HPDE6-E6E7 (cell line): ENCODE data around the gene KRT80.
"Not testable (repeated sequence)": the region's sequence is repeated elsewhere in the genome, so short reads cannot be mapped to it uniquely, and the experiment has no call there.

Experiments used
- DNase-seq: peaks from one replicate; pipeline ENCODE4 v3.0.0; 2011; ENCODE audit warnings: missing footprints; ENCODE audit errors: extremely low spot score

The KRT80 gene

GRCh38 chr12:52191841-52192791, at the start of gene KRT80:
Gene KRT80 (minus strand): TSS chr12:52192014. CDS start chr12:52191902, 112 bp downstream.
- DNase-seq: peak; percentile 98

- DNase-seq: no peak
Measured at GRCh38 chr12:52241205-52241842, 49.5 kb upstream of the KRT80 start.

- not testable (repeated sequence) for DNase-seq
Measured at GRCh38 chr12:52240247-52240646, 48.4 kb upstream of the KRT80 start.

GRCh38 chr12:52239767-52240166, 48.0 kb upstream of the KRT80 start:
- DNase-seq: no peak

DNA sequence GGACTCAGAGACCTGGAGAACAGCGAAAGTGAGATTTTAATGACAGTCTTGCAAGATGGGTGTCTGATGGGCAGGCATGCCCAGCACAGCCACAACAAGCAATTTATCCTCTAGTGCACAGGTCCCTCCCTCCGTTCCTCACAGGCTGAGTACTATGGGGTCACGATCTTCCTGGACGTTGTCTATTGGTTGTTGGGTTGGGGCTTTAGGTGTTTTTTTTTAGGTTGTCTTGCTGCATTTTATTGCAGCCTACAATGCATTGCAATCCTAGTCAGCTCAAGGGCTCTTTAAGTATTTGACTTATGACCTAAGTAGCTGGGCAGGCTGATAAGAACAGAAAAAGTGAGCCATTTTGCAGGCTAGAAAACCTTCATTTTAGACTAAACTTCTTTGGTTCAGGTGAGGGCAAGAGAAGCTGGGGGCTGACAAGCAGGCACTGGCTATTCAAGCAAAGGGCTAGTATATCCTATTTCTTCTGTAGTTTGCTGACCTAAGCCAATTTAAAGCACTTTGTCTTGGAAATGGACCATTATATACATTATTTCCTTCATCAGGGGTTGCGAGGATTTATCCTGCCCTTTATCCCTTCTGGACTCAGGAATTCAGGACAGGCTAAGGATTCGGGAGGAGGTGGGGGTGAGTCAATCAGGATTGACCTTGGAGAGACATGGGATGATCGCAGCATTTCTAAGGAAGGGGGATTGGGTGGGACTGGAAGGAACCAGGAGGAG, 47.3 kb upstream of the KRT80 start:
- no peak for DNase-seq

GRCh38 chr12:52238207-52238840, 46.5 kb upstream of the KRT80 start:
- no peak for DNase-seq

- no peak for DNase-seq
Measured at GRCh38 chr12:52236386-52237050, 44.7 kb upstream of the KRT80 start.

DNA sequence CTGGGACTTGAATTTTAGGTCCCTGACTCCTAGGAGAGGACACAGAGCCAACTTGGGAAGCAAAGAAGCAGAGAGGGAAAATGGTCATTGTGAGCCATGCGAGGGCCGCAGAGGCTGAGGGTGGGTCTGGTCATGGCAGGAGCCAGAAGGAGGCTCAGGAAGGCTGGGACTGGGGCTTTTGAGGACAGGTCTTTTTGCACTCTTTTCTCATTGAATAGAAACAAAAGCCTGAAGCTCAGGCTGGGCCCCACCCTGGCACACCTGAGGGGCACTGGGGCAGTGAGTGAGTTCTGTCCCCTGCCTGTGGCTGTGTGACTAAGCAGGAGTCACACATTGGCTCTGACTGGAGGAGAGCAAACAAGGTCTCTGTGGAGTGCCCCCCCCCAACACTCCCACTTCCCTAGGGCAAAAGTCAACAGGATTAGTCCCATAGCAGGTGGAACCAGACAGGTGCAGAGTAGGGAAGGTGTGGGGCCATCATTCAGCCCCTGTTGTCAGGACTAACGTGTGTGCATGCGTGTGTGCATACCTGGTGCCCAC, 44.1 kb upstream of the KRT80 start:
- DNase-seq: no peak

DNA sequence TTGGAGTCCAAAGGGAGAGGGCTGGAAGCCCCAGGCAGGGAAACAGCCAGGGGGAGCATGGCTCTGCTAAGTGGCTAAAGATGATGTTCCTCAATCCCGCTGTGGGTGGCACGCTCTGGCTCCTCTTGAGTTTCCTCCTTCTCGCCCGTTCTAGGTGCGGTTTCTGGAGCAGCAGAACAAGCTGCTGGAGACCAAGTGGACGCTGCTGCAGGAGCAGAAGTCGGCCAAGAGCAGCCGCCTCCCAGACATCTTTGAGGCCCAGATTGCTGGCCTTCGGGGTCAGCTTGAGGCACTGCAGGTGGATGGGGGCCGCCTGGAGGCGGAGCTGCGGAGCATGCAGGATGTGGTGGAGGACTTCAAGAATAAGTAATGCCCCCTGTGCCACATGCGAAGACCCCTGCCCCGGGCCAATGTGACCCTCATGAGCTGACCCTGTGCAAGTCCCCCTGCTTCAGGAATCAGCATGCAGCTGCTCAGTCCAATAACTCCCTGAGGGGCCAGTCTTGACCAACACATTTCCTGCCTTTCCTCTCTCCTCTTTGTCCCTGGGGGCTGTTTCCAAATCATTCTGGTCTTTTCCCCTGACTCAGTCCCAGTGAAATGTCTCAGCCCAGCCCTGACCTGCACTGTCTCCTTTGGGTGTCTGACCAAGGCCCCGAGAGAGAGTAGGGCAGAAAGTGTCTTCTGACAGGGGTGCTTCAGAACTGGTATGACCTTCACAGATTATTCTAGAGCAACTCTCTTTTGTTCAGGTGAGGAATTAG, 43.4 kb upstream of the KRT80 start:
- DNase-seq: no peak

DNA sequence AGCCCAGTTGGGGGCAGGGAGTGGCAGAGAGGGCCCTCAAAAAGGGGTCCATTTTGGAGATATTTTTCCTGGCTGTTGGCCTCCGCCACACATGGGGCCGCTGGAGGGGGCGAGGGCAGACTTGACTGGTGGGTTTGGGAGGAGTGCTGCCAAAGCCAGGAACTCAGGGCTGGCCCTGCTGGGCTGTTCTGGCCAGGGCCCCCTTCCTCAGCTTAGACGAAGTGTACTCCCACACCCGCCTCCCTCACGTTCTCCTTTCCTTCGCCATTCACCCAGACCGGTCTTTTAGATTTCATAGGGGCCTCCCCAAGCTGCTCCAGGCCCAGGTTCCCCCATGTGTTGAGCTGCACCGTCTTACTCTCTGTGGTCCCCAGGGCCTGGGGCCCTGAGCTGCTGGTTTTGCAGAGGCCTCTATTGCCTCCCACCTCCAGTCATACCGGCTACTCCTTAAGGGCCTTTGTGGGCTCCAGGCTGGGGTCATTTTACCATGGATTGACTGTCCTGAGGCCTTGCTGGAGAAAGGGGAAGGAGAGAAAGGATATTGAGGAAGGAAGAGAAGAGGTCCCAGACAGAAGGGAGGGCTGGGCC, 42.5 kb upstream of the KRT80 start:
- DNase-seq: no peak

- no peak for DNase-seq
Measured at GRCh38 chr12:52233462-52234207, 41.8 kb upstream of the KRT80 start.

DNA sequence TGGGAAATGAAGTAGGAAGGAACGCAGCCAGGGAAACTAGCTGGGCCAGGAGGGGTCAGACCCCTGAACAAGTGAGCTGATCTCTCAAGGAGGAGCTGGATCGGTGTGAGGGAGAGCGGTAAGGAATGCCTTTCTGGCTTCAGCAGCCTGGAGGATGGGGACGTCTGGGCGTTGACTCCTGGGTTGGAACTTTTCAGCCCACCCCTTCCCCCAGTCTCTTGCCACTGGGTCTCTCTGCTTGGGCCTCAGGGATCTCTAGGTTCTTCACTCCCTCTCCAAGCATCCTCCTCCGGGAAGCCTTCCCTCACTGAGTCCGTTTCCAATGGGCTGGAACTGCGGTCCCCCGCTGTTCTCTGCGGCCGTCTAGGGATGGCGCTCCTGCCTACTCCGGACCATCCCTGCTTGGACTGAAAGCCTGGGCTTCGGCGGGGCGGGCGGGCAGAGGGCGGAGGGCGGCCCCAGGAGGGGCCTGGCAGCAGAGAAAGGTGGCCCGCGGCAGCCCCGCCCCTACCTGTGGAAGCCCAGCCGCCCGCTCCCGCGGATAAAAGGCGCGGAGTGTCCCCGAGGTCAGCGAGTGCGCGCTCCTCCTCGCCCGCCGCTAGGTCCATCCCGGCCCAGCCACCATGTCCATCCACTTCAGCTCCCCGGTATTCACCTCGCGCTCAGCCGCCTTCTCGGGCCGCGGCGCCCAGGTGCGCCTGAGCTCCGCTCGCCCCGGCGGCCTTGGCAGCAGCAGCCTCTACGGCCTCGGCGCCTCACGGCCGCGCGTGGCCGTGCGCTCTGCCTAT, 41.1 kb upstream of the KRT80 start, which contains the start of gene KRT7:
KRT7 (plus strand) TSS at position 570 of the 788 bp plus-strand sequence; CDS start at position 624, 54 bp downstream.
- DNase-seq: no peak

DNA sequence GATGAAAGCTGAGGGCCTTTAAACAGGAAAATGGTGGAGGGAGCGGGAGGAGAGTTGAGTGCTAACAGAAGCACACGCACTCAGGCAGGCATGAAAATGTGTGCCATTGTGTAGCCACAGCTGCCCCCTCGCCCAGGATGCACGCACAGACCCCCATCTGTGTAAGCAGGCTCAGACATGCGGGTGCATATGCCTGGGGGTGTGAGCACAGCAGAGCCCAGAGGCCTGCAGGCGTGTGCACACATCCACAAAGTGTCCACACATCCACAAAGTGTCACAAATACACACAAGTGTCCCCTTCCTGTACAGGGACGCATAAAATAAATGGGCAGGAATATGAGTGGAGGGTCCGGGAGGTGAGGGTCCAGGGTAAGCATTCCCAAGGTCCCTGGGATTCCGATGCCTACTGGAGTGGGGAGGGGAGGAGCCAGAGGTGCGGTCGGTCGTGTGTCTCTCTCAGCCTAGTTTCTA, 40.4 kb upstream of the KRT80 start:
- no peak for DNase-seq

- no peak for DNase-seq
Measured at GRCh38 chr12:52231305-52232202, 39.7 kb upstream of the KRT80 start.

- DNase-seq: no peak
Measured at GRCh38 chr12:52230364-52231281, 38.8 kb upstream of the KRT80 start.

DNA sequence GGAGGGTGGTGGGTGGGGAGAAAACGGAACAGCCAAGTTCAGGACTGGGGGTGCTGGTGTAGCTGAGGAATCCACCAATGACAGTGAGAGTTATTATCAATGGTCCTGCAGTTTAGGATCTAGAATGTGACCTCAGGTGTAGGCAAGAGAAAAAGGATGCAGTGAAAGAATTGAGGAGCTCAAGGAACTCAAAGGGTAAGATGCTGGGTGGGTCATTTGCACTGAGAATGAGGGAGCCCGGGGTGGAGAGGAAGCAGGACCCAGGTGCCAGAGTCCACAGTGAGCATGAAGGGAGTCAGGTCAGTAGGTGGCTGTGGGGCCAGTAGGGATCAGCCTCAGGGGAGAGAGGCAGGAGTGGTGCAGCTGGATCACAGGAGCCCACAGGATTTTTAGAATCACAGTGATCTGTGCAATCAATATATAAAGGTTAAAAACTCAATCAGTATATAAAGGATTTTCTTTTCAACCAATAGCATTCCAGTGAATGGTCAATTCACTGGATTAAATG, 38.1 kb upstream of the KRT80 start:
- no peak for DNase-seq
